Gastroesophageal sphincter (tissue), 3 donors: ENCODE results near the gene WWC2.

Source experiments
- CTCF ChIP-seq, 4 experiments: fragments of 200-600 bp in 2 of 4; fragments of 450-650 bp in 2 of 4; sonication (generic) in 1 of 4; IDR thresholded peaks; one replicate each; pipeline ENCODE4 v1.5.1; 2017 to 2019; ENCODE audit warnings: antibody characterized with exemption in 4 of 4, mild to moderate bottlenecking in 2 of 4, moderate library complexity in 2 of 4
- POLR2A ChIP-seq, 2 donors: fragments of 450-650 bp; IDR thresholded peaks; one replicate each; pipeline ENCODE4 v1.6.1; 2017; ENCODE audit warnings: antibody characterized with exemption in 2 of 2, mild to moderate bottlenecking in 2 of 2, moderate library complexity in 1 of 2
- POLR2AphosphoS5 ChIP-seq: sonication (generic); formaldehyde crosslinking; IDR thresholded peaks from one replicate; pipeline ENCODE4 v1.6.1; 2017; ENCODE audit warnings: antibody characterized with exemption

GRCh38 chr4:183181081-183181480, 82.0 kb downstream of the WWC2 start:
- TF ChIP-seq CTCF (IDR thresholded peaks at IDR 0.05), result no peak
- TF ChIP-seq POLR2AphosphoS5, result no peak
- TF ChIP-seq POLR2A (IDR thresholded peaks at IDR 0.05), result no peak
